Measurements from ENCODE around the gene LARP6.

Gene LARP6

DNA sequence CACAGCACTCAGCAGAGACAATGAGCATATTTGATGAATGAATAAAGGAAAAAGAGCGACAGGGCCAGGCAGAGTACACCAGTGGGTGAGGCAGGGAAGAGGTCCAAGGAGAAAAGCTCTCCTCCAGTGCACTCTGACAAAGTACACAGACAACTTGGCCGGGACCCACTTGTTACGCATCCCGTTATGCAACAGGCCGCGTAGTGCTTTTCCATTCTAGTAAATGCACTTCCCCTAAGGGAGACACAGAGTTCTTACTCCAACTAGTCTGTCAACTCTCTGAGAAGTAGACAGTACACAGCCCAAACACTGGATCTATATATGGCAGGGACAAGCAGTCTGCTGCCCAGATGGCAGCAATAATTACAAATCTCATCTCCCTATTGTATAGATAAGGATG is 18.5 kb downstream of the LARP6 start:
- Histone ChIP-seq H3K36me3 (no peaks in the 10 kb centered on the region), H3K27ac (no peak overlapping the region), H3K4me3 (ENCODE audit: low read depth in 1 of 2, low read length in 1 of 2) (no peak overlapping the region), H3K9me3 (no peaks in the 10 kb centered on the region), H3K4me1 (ENCODE audit: control insufficient read depth in 1 of 2, insufficient read depth in 1 of 2, low read depth in 1 of 2, low read length in 1 of 2) (no peaks in the 10 kb centered on the region), H3K27me3 (no peaks in the 10 kb centered on the region)
- TF ChIP-seq, protein P1, sequence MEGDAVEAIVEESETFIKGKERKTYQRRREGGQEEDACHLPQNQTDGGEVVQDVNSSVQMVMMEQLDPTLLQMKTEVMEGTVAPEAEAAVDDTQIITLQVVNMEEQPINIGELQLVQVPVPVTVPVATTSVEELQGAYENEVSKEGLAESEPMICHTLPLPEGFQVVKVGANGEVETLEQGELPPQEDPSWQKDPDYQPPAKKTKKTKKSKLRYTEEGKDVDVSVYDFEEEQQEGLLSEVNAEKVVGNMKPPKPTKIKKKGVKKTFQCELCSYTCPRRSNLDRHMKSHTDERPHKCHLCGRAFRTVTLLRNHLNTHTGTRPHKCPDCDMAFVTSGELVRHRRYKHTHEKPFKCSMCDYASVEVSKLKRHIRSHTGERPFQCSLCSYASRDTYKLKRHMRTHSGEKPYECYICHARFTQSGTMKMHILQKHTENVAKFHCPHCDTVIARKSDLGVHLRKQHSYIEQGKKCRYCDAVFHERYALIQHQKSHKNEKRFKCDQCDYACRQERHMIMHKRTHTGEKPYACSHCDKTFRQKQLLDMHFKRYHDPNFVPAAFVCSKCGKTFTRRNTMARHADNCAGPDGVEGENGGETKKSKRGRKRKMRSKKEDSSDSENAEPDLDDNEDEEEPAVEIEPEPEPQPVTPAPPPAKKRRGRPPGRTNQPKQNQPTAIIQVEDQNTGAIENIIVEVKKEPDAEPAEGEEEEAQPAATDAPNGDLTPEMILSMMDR (IDR thresholded peaks at IDR 0.05): no peak

DNA sequence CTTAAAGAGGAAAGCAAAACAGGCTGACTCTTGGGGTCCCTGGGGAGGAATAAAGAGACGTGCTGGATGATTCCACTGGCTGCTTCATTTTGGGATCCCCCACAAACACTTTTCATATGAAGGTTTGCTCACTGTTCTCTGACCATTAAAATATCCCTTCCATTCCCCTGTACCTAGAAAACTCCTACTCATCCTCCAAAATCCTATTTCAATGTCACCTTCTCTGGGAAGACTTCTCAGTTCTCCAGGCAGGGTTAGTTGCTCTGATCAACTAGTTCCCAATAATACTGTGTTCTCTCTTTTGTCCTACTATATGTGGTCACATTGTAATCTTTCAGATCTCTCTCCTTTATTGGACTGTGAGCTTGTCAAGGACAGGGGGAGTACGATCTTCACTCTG is 19.0 kb downstream of the LARP6 start:
- TF ChIP-seq, protein P1 (IDR thresholded peaks at IDR 0.05): no peak
- Histone ChIP-seq H3K27me3 (no peaks in the 10 kb centered on the region), H3K4me3 (ENCODE audit: low read depth in 1 of 2, low read length in 1 of 2) (no peak overlapping the region), H3K9me3 (no peaks in the 10 kb centered on the region), H3K27ac (no peak overlapping the region), H3K4me1 (ENCODE audit: control insufficient read depth in 1 of 2, insufficient read depth in 1 of 2, low read depth in 1 of 2, low read length in 1 of 2) (no peaks in the 10 kb centered on the region), H3K36me3 (no peaks in the 10 kb centered on the region)

DNA sequence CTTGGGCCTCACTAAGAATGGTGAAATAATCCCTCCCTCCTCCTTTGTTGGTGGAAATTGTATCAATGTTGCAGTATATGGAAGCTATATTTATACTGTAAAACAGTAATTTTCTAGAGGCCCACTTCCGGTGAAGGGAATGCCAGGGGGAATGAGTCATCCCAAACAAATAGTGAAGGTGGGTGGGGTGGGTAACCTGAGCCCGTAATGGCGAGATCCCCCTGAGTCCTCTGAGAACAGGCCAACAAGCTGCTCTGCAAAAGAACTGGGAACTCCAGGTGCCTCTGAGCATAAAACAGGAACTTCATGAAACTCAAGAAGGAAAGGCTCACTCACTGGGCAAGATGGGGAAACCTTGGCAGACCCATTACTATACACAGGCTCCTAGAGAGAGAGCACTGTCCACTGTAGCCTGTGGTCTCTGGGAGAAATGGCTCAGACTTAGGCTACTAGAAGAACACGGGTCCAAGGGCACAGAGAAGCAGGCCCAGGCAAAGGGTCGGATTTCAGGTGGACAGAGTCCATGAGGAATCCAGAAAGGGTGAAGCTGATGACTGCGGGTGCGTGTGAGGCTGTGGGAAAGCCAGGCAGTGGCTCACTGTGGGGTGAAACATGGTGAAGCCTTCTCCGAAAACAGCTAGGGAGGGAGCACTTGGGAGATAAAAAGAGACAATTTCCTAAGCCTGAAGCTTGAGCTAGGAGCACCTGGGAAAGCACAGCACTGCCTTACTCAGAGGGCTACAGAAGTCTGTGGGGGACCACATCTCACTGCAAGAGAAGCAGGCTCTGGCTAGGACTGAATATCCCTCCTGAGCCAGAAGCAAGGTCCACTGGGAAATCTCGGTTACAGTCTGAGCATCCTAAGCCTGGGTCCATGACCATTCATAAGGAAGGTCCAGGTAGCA is 19.8 kb downstream of the LARP6 start:
- Histone ChIP-seq H3K36me3 (no peaks in the 10 kb centered on the region), H3K27ac (no peak overlapping the region), H3K9me3 (no peaks in the 10 kb centered on the region), H3K4me1 (ENCODE audit: control insufficient read depth in 1 of 2, insufficient read depth in 1 of 2, low read depth in 1 of 2, low read length in 1 of 2) (no peaks in the 10 kb centered on the region), H3K27me3 (no peaks in the 10 kb centered on the region), H3K4me3 (ENCODE audit: low read depth in 1 of 2, low read length in 1 of 2) (no peak overlapping the region)
- TF ChIP-seq, protein P1 (IDR thresholded peaks at IDR 0.05): no peak

DNA sequence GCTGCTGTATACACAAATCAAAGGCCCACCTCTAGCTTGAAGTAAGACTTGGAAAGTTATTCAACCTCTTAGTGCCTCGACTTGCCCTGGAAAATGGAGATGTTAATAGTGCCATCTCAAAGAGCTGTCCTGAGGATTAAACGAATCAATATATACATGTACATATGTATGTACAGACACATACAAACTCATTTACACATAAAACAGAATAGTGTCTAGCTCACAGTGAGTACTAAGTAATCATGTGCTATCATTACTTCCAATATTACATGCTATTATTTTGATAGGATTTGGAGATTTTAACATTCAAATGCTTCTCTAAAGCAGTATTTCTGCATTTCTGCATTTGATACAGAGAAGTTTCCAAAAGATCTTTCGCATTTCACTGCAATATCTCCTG is 20.5 kb downstream of the LARP6 start:
- no peak overlapping the region for H3K4me3 ChIP-seq (ENCODE audit: low read depth in 1 of 2, low read length in 1 of 2)
- no peaks in the 10 kb centered on the region for H3K4me1 ChIP-seq (ENCODE audit: control insufficient read depth in 1 of 2, insufficient read depth in 1 of 2, low read depth in 1 of 2, low read length in 1 of 2)
- TF ChIP-seq, protein P1 (IDR thresholded peaks at IDR 0.05): no peak
- no peaks in the 10 kb centered on the region for H3K9me3 ChIP-seq
- no peaks in the 10 kb centered on the region for H3K36me3 ChIP-seq
- H3K27ac ChIP-seq: no peak overlapping the region
- no peaks in the 10 kb centered on the region for H3K27me3 ChIP-seq

DNA sequence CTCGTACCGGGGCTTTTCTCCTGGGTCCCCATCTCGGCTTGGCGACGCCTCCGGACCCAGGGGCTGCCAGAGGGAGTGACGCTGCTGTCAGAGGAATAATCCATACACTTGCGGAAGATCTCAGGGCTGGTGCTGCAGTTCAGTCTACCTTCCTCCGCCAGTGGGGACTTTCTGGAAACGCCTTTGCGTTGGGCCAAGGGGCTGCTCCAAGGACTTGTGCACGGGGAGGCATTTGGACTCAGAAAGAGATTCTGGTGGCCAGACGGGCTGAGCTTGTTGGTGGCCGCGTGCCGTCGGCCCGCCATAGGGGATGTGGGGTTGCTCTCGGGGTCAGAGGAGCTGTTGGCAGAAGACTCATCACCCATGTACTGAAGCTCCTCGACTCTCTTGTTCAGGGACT is 21.8 kb downstream of the LARP6 start:
- no peaks in the 10 kb centered on the region for H3K4me1 ChIP-seq (ENCODE audit: control insufficient read depth in 1 of 2, insufficient read depth in 1 of 2, low read depth in 1 of 2, low read length in 1 of 2)
- H3K4me3 ChIP-seq (ENCODE audit: low read depth in 1 of 2, low read length in 1 of 2): no peak overlapping the region
- H3K27ac ChIP-seq: no peak overlapping the region
- no peaks in the 10 kb centered on the region for H3K9me3 ChIP-seq
- no peaks in the 10 kb centered on the region for H3K36me3 ChIP-seq
- TF ChIP-seq, protein P1 (IDR thresholded peaks at IDR 0.05): no peak
- no peaks in the 10 kb centered on the region for H3K27me3 ChIP-seq

Data from neutrophil (primary cell).